Large intestine (tissue), 3 donors: ENCODE data around the gene ARFIP2. TPM values are rescaled to one million over a fixed set of nuclear protein-coding genes. Genes with fewer than 3 reads are reported as not detected.

ENCODE experiments used
- DNase-seq, 2 donors: peaks; one replicate each; pipeline versions ENCODE4 v3.0.0 to v3.0.0-alpha.2; 2013
- H3K27ac ChIP-seq: one replicate; pipeline ENCODE4 v1.5.1; 2013; ENCODE audit warnings: low read length
- H3K27me3 ChIP-seq: 2 replicates; pipeline ENCODE4 v1.6.1; 2013; ENCODE audit warnings: low read length; ENCODE audit not compliant: control insufficient read depth, insufficient read depth
- H3K36me3 ChIP-seq: 2 replicates; pipeline ENCODE4 v1.6.1; 2013; ENCODE audit warnings: low read length; ENCODE audit not compliant: control insufficient read depth, insufficient read depth
- H3K4me1 ChIP-seq: one replicate; pipeline ENCODE4 v1.6.1; 2013; ENCODE audit warnings: low read length; ENCODE audit not compliant: control insufficient read depth, insufficient read depth
- H3K4me3 ChIP-seq: one replicate; pipeline ENCODE4 v1.5.1; 2013; ENCODE audit warnings: low read length
- H3K9me3 ChIP-seq: one replicate; pipeline ENCODE4 v1.6.1; 2013; ENCODE audit warnings: mild to moderate bottlenecking, low read depth, low read length, moderate library complexity; ENCODE audit not compliant: control insufficient read depth
- WGBS: methylation state at CpG from one replicate; pipeline ENCODE4 v1.1.5; 2013; ENCODE audit warnings: low lambda C conversion rate; ENCODE audit not compliant: insufficient coverage; 5-methylcytosine and 5-hydroxymethylcytosine counted together
- polyA plus RNA-seq: library from polyadenylated mRNA; unstranded; fragments of 120-200 nt; gene quantifications from one replicate; pipeline ENCODE4 v1.2.1, GENCODE V29; 2013

ARFIP2 gene
- polyA plus RNA-seq, 1 donor: 68.0 TPM

DNA sequence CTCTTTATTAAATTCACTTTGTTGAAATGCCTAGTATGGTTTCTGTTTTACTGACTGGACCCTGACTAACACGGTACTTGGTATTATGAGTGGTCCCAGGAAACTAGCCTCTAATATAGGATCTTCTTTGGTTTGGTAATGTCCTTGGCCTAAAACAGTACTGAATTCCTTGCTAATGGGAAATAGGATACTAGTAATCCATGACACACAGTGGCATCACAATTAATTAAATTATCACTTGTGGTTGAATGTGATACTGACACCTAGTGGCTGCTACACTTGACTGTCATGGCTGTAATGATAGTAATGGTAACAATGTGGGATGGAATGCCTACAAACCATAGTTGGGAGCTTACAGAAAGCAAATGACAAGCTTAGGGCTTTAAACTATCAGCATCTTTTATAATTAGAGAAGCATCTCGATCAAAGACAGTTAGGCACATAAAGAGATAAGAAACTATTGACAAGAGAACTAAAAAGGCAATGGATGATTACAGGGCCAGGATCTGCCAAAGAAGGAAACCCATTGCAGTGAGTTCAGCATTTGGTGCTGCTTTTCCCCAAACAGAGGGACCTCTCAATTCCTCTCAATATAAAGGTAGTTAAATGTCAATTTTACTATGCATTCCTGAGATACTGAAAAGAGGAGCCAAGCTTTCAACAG lies 24.6 kb upstream of the ARFIP2 start:
- no peaks in the 10 kb centered on the region for H3K9me3 ChIP-seq
- H3K4me1 ChIP-seq: no peaks in the 10 kb centered on the region
- no peaks in the 10 kb centered on the region for H3K27me3 ChIP-seq
- 40% methylated on average over 1 of the region's 2 CpGs for WGBS
- no peak overlapping the region for H3K4me3 ChIP-seq
- peaks cover 11% of the 10 kb centered on the region for H3K36me3 ChIP-seq
- DNase-seq: peak; percentile 33 to 44
- no peak overlapping the region for H3K27ac ChIP-seq

DNA sequence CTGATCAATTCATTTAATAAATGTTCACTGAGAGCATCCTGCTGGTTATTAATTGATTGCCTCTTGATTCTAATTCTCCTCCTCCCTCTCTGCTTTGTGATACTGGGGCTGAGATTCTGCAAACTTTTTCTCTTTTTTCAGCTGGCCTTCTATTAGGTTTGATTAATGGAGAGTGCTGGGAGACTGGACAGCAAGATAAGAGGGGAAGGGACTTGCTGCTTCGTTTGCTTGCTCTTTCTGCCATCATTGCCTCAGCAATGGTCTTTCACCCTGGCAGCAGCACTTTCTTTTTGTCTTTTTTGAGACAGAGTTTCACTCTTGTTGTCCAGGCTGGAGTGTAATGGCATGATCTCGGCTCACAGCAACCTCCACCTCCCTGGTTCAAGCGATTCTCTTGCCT lies 23.0 kb upstream of the ARFIP2 start:
- no peak for DNase-seq
- 100% methylated on average over 1 of the region's 3 CpGs for WGBS
- no peaks in the 10 kb centered on the region for H3K4me1 ChIP-seq
- no peaks in the 10 kb centered on the region for H3K27me3 ChIP-seq
- no peak overlapping the region for H3K27ac ChIP-seq
- no peaks in the 10 kb centered on the region for H3K9me3 ChIP-seq
- H3K36me3 ChIP-seq: peaks cover 11% of the 10 kb centered on the region
- H3K4me3 ChIP-seq: no peak overlapping the region

DNA sequence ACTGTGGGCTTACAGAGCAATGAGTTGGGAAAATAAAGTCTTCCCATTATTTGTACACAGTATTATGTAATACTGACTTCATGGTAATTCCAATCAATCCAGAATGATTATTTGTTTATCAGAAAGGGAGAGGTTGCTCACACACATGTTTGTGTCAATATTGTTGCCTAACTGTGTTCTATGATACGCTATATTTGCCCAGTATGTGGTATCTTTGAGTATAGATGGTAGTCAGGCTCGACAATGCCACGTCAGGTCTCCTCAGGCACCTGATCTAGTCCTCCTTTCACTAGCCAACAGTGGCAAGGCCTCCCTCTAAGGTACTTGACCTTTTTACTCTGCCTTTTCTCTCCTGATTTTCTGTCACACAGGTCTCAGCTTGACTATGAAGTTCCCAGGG lies 21.3 kb upstream of the ARFIP2 start:
- no peaks in the 10 kb centered on the region for H3K4me1 ChIP-seq
- no peak overlapping the region for H3K27ac ChIP-seq
- WGBS: no CpG with 5 or more reads among the region's 3 CpGs
- H3K4me3 ChIP-seq: no peak overlapping the region
- no peaks in the 10 kb centered on the region for H3K9me3 ChIP-seq
- no peaks in the 10 kb centered on the region for H3K27me3 ChIP-seq
- peaks cover 9% of the 10 kb centered on the region for H3K36me3 ChIP-seq
- DNase-seq: no peak

DNA sequence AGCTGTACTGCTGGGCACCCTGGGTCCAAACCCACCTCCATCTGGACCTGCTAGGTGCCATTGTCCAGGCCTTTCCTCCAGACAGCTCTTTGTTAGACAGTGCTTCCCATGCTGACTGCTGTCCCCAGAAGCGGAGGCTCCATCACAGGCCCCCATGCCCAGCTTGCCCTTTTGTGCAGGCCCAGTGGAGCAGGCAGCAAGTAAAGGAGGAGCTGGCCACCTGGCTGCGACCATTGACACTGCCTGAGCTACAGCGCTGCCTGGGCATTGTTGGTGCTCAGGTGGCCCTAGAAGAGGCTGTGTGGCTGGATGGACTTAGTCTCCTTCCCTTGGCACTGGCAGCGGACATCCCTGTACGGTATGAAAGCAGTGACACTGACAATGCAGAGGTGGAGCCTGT lies 17.4 kb upstream of the ARFIP2 start:
- H3K27ac ChIP-seq: no peak overlapping the region
- no peaks in the 10 kb centered on the region for H3K4me1 ChIP-seq
- WGBS: no CpG with 5 or more reads among the region's 5 CpGs
- peaks cover 12% of the 10 kb centered on the region for H3K36me3 ChIP-seq
- DNase-seq: no peak
- H3K9me3 ChIP-seq: no peaks in the 10 kb centered on the region
- no peaks in the 10 kb centered on the region for H3K27me3 ChIP-seq
- no peak overlapping the region for H3K4me3 ChIP-seq

DNA sequence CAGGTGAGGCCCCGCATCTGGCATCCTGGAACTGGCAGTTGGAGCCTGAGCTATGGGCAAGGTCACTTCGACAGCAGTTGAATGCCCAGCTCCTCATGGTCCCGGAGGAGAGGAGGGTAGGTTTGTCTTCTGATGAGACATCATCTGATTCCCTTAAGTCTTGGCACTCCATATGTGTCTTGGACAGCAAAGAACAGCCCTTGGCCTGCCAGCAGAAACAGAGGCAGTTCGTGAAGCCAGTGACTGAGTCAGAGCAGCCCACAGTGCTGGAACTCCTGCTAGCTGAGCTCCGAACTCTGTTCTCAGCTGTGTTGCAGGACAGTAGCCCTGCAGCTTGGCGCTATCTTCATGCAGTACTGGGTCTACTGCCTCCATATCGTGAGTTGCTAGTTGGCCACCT lies 17.0 kb upstream of the ARFIP2 start:
- no peak overlapping the region for H3K27ac ChIP-seq
- no peak overlapping the region for H3K4me3 ChIP-seq
- WGBS: no CpG with 5 or more reads among the region's 7 CpGs
- H3K27me3 ChIP-seq: no peaks in the 10 kb centered on the region
- no peaks in the 10 kb centered on the region for H3K4me1 ChIP-seq
- H3K36me3 ChIP-seq: peaks cover 14% of the 10 kb centered on the region
- H3K9me3 ChIP-seq: no peaks in the 10 kb centered on the region
- DNase-seq: no peak

DNA sequence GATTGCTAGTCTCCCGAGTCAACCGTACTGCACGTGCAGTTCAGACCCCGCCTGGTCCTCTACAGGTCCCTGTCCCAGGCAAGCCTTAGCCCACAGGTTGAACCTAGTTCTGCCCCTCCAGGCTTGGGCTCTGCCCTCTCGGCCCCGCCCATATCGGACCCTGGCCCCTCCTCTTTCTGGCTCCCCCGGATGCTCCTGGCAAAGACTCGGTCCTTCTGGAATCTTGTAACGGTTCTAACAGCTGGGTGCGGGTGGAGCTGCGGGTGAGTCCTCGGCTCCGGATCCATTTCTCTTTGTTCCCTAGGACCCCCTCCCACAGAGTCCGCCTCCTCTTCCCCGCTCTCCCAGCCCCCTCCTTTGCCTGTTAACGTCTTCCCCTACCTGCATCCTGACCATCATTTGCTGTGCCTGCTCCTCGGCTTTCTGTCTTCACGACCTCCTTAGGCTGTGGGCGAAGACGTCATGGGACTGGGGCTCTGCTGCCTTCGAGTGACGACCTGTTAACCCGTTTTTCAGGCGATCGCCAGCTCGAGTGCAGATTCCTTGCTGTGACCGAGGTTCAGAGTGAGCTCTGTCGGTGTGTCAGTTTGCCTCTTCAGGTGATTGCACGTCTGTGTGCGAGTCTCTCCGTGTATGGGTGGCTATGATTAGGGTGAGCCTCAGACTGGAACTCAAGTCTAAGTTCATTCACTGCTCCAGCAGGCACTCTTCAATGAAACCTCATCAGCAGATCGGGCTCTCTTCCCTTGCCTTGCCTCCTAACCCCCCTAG lies 16.1 kb upstream of the ARFIP2 start, which contains the start of gene DNHD1:
Gene DNHD1, plus strand, starts transcription at position 212 of the 771 bp plus-strand sequence. CDS start 936 bp downstream, outside the sequence.
- Histone ChIP-seq H3K4me1 (no peaks in the 10 kb centered on the region), H3K27me3 (no peaks in the 10 kb centered on the region), H3K9me3 (no peaks in the 10 kb centered on the region), H3K4me3 (peak within 1 kb of the TSS; percentile 9), H3K27ac (no peak within 1 kb of the TSS), H3K36me3 (peaks cover 11% of the 10 kb centered on the region)
- no peak for DNase-seq
- WGBS: no CpG with 5 or more reads among the region's 33 CpGs

DNA sequence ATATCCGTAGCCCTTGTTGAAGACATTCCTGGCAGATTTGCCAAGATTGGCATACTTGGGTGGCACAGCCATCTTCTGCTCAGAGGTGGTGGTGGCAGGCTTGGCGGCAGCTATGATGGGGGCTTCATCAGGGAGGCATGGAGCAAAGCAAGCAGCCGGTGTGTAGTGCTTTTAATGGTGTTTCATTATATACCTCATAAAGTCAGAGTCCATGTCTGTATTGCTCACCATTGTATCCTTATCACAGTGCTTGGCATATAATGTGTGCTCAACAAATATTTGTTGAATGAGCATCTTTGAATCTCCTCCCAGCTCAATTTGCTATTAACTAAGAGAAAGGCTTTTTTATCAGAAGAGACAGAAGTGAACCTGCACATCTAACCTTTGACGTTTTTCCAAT lies 8.2 kb upstream of the ARFIP2 start:
- peak overlapping the region; percentile 69 for H3K27ac ChIP-seq
- H3K4me1 ChIP-seq: peaks cover 42% of the 10 kb centered on the region
- peak; percentile 58 to 80 for DNase-seq
- H3K9me3 ChIP-seq: no peaks in the 10 kb centered on the region
- no peaks in the 10 kb centered on the region for H3K27me3 ChIP-seq
- no peak overlapping the region for H3K4me3 ChIP-seq
- WGBS: no CpG with 5 or more reads among the region's 4 CpGs
- peaks cover 17% of the 10 kb centered on the region for H3K36me3 ChIP-seq

DNA sequence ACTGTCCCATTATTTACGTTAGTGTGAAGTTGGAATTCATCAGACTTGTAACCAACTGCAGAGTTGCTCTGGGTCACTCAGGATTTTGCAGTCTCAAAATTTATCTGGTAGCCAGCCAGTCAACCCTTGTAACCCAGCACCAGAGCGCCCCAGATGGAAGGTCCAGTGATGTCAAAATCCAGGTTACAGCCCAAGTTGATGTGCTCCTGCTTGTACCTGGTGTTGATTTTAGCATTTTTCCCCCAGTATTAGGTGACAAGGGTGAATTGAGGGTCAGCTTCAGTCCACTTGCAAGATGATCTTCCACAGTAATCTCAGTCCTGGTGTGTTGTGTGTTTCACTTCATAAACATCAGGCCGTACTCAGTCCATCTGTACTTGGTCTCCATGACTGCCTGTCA lies 7.7 kb upstream of the ARFIP2 start:
- no peak for DNase-seq
- H3K27me3 ChIP-seq: no peaks in the 10 kb centered on the region
- no peak overlapping the region for H3K4me3 ChIP-seq
- H3K27ac ChIP-seq: peak overlapping the region; percentile 69
- H3K9me3 ChIP-seq: no peaks in the 10 kb centered on the region
- WGBS: no CpG with 5 or more reads among the region's 3 CpGs
- H3K4me1 ChIP-seq: peaks cover 44% of the 10 kb centered on the region
- H3K36me3 ChIP-seq: peaks cover 20% of the 10 kb centered on the region

DNA sequence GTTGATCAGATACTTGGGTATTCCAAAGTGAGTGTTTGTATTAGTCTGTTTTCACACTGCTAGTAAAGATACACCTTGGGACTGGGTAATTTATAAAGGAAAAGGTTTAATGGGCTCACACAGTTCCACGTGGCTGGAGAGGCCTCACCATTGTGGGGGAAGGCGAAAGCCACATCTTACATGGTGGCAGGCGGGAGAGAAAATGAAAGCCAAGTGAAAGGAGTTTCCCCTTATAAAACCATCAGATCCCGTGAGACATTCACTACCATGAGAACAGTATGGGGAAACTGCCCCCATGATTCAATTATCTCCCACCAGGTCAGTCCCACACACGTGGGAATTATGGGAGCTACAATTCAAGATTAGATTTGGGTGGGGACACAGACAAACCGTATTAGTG lies 7.2 kb upstream of the ARFIP2 start:
- H3K27ac ChIP-seq: peak overlapping the region; percentile 69
- H3K9me3 ChIP-seq: no peaks in the 10 kb centered on the region
- H3K4me1 ChIP-seq: peaks cover 44% of the 10 kb centered on the region
- DNase-seq: no peak
- H3K27me3 ChIP-seq: no peaks in the 10 kb centered on the region
- H3K36me3 ChIP-seq: peaks cover 25% of the 10 kb centered on the region
- WGBS: 40% methylated on average over 1 of the region's 6 CpGs
- H3K4me3 ChIP-seq: no peak overlapping the region

DNA sequence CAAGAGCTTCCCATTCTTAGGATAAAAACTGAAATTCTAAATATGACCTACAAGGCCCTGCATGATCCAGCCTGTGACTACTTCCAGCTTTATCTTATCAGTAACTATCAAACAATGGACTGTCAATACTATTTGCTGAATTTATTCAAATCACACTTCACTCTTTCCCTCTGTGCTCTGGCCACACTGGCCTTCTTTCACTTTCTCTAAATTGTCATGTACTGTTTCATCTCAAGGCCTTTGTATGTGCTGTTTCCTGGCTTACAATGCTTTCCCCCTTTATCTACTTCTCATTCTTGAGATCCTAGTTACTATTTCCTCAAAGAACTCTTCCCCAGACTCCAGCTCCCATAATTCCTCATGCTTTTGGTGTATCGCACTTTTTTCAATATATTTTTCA lies 5.8 kb upstream of the ARFIP2 start:
- H3K4me3 ChIP-seq: no peak overlapping the region
- 75% methylated on average over 1 of the region's 1 CpG for WGBS
- peaks cover 52% of the 10 kb centered on the region for H3K4me1 ChIP-seq
- no peak for DNase-seq
- H3K9me3 ChIP-seq: no peaks in the 10 kb centered on the region
- H3K36me3 ChIP-seq: peaks cover 30% of the 10 kb centered on the region
- peak overlapping the region; percentile 33 for H3K27ac ChIP-seq
- no peaks in the 10 kb centered on the region for H3K27me3 ChIP-seq
